ENCODE measurements around the gene ACAP3. TPM values are rescaled to one million over a fixed set of nuclear protein-coding genes. Genes with fewer than 3 reads are reported as not detected.
A peak's percentile ranks its signal among the peaks of the same experiment; 100 is the strongest.

ACAP3 gene
- total RNA-seq, 2 experiments from 2014 or later = 17.5 to 24.3 TPM

GRCh38 chr1:1348420-1349255 lies 40.9 kb upstream of the ACAP3 start:
- H3K27ac Mint-ChIP-seq = no peak overlapping the region
- H3K36me3 Mint-ChIP-seq (ENCODE audit: low read depth) = no peaks in the 10 kb centered on the region
- intact Hi-C loops (cut with DNase I, micrococcal nuclease) = loop anchor here in 1 of 2 experiments (1.0 to 2.0 kb wide), 12 partner anchors 24 to 289 kb away; partner anchors contain the start of genes ATAD3B, AURKAIP1, B3GALT6 and C1orf159
- H3K9me3 Mint-ChIP-seq (ENCODE audit: low read depth) = no peaks in the 10 kb centered on the region
- DNase-seq (no peak), ATAC-seq (peak; percentile 31)
- peaks cover 8% of the 10 kb centered on the region for H3K27me3 Mint-ChIP-seq
- ChIA-PET CTCF (interaction anchor here (0.5 to 1.9 kb wide), 2 partner anchors 23 to 473 kb away, joined by 3 to 10 read pairs; no protein-coding TSS in a partner anchor), POLR2A (interaction anchor here (0.5 to 0.7 kb wide), 3 partner anchors 34 to 533 kb away, joined by 3 to 5 read pairs (median 3); no protein-coding TSS in a partner anchor)
- peaks cover 23% of the 10 kb centered on the region for H3K4me1 Mint-ChIP-seq
- H3K4me3 Mint-ChIP-seq = peak overlapping the region; percentile 74

DNA sequence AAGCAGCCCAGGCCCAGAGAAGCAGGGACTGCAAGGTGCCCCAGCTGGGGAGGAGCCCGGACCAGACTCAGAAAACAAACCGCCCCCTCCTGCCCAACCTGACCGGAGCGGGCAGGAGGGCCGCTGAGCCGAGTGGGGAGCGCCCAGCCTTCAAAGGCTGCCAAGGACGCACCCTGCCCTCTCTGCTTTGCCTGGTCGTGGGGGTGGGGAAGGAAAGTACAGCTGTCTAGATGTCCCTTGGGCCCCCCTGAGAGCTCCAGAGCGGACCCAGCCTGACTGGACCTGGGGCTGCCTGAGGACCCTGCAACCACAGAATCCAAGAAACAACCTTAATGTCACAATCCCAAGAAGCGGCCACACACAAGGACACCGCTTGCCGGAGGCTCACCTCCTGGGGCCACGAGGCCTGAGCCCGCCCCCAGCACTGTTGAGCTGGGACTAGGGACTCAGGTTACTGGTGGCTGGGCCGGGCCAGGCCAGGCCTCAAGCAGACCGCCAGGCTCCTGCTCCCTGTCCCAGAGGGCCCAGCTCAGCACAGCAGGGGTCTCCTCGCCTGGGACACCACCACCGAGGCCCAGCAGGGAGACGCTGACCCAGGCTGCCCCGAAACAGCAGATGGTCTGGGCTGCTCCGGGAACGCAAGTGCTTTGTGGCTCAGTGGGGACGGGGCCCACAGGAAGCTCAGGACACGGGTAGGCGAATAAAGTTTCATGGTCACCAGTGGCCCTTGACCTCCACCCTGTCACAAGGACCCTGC lies 40.1 kb upstream of the ACAP3 start:
- no peak overlapping the region for H3K27ac Mint-ChIP-seq
- H3K36me3 Mint-ChIP-seq (ENCODE audit: low read depth) = no peaks in the 10 kb centered on the region
- peak overlapping the region; percentile 74 for H3K4me3 Mint-ChIP-seq
- intact Hi-C loops (cut with DNase I, micrococcal nuclease) = loop anchor here in 1 of 2 experiments (2.0 kb wide), 2 partner anchors 75 to 87 kb away; partner anchors contain the start of genes UBE2J2 and VWA1
- ATAC-seq = no peak
- ChIA-PET POLR2A (interaction anchor here (0.5 to 0.7 kb wide), 3 partner anchors 33 to 534 kb away, joined by 3 to 5 read pairs (median 3); no protein-coding TSS in a partner anchor), CTCF (interaction anchor here (0.5 to 1.9 kb wide), 3 partner anchors 24 to 474 kb away, joined by 3 to 10 read pairs (median 3); no protein-coding TSS in a partner anchor)
- no peak for DNase-seq
- peaks cover 23% of the 10 kb centered on the region for H3K4me1 Mint-ChIP-seq
- H3K9me3 Mint-ChIP-seq (ENCODE audit: low read depth) = no peaks in the 10 kb centered on the region
- H3K27me3 Mint-ChIP-seq = peaks cover 8% of the 10 kb centered on the region

GRCh38 chr1:1347026-1347595 lies 39.4 kb upstream of the ACAP3 start:
- Mint-ChIP-seq H3K4me3 (peak overlapping the region; percentile 74), H3K27me3 (peaks cover 1% of the 10 kb centered on the region), H3K27ac (no peak overlapping the region), H3K4me1 (peaks cover 20% of the 10 kb centered on the region), H3K36me3 (ENCODE audit: low read depth) (no peaks in the 10 kb centered on the region), H3K9me3 (ENCODE audit: low read depth) (no peaks in the 10 kb centered on the region)
- POLR2A ChIA-PET = interaction anchor here (0.7 kb wide), 1 partner anchor 16 kb away, joined by 3 read pairs; no protein-coding TSS in a partner anchor
- CTCF ChIA-PET = interaction anchor here (1.9 kb wide), 1 partner anchor 25 kb away, joined by 10 read pairs; no protein-coding TSS in a partner anchor
- intact Hi-C loops (cut with DNase I, micrococcal nuclease) = no loop called here
- ATAC-seq = no peak
- DNase-seq = no peak

DNA sequence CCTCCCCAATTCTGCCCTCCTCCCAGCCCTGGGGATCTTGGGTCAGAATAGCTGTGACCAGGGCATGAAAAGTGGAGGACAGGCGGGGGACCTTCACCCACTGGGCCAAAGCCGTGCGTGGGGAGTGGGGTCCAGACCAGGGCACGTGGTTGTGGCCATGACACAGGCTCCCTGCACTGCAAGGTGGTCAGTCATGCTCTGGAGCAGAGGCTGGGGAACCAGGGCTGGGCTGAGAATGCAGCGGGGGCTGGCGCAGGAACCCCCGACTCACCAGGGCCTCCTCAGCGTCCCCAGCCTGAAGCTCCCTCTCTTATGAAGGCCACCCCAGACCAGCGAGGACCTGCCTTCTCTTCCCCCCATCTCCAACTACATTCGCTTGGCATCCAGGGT lies 38.8 kb upstream of the ACAP3 start:
- H3K4me3 Mint-ChIP-seq = no peak overlapping the region
- H3K4me1 Mint-ChIP-seq = peaks cover 20% of the 10 kb centered on the region
- intact Hi-C loops (cut with DNase I, micrococcal nuclease) = no loop called here
- DNase-seq (no peak), ATAC-seq (no peak)
- no peak overlapping the region for H3K27ac Mint-ChIP-seq
- ChIA-PET CTCF (interaction anchor here (1.9 kb wide), 1 partner anchor 25 kb away, joined by 10 read pairs; no protein-coding TSS in a partner anchor), POLR2A (interaction anchor here (0.7 kb wide), 1 partner anchor 15 kb away, joined by 3 read pairs; no protein-coding TSS in a partner anchor)
- H3K9me3 Mint-ChIP-seq (ENCODE audit: low read depth) = no peaks in the 10 kb centered on the region
- no peaks in the 10 kb centered on the region for H3K27me3 Mint-ChIP-seq
- peaks cover under 1% of the 10 kb centered on the region for H3K36me3 Mint-ChIP-seq (ENCODE audit: low read depth)

GRCh38 chr1:1345860-1346500 lies 38.2 kb upstream of the ACAP3 start:
- Mint-ChIP-seq H3K36me3 (ENCODE audit: low read depth) (peaks cover 6% of the 10 kb centered on the region), H3K27ac (no peak overlapping the region), H3K4me1 (peaks cover 20% of the 10 kb centered on the region), H3K27me3 (no peaks in the 10 kb centered on the region), H3K4me3 (no peak overlapping the region), H3K9me3 (ENCODE audit: low read depth) (no peaks in the 10 kb centered on the region)
- intact Hi-C loops (cut with DNase I, micrococcal nuclease) = no loop called here
- no peak for ATAC-seq
- no peak for DNase-seq
- ChIA-PET POLR2A (interaction anchor here (0.7 kb wide), 1 partner anchor 14 kb away, joined by 3 read pairs; no protein-coding TSS in a partner anchor), CTCF (no interaction called here)

GRCh38 chr1:1345384-1345783 lies 37.7 kb upstream of the ACAP3 start:
- H3K27me3 Mint-ChIP-seq = no peaks in the 10 kb centered on the region
- ChIA-PET POLR2A (no interaction called here), CTCF (no interaction called here)
- no peaks in the 10 kb centered on the region for H3K9me3 Mint-ChIP-seq (ENCODE audit: low read depth)
- ATAC-seq = no peak
- no peak overlapping the region for H3K27ac Mint-ChIP-seq
- no peak for DNase-seq
- H3K4me3 Mint-ChIP-seq = no peak overlapping the region
- peaks cover 20% of the 10 kb centered on the region for H3K4me1 Mint-ChIP-seq
- intact Hi-C loops (cut with DNase I, micrococcal nuclease) = no loop called here
- H3K36me3 Mint-ChIP-seq (ENCODE audit: low read depth) = peaks cover 11% of the 10 kb centered on the region

GRCh38 chr1:1344655-1345361 lies 37.1 kb upstream of the ACAP3 start:
- CTCF ChIA-PET = no interaction called here
- ATAC-seq (peak; percentile 69), DNase-seq (peak; percentile 82)
- H3K36me3 Mint-ChIP-seq (ENCODE audit: low read depth) = peaks cover 11% of the 10 kb centered on the region
- H3K4me3 Mint-ChIP-seq = no peak overlapping the region
- peaks cover 20% of the 10 kb centered on the region for H3K4me1 Mint-ChIP-seq
- no peaks in the 10 kb centered on the region for H3K9me3 Mint-ChIP-seq (ENCODE audit: low read depth)
- intact Hi-C loops (cut with DNase I, micrococcal nuclease) = no loop called here
- no peak overlapping the region for H3K27ac Mint-ChIP-seq
- POLR2A ChIA-PET = no interaction called here
- H3K27me3 Mint-ChIP-seq = no peaks in the 10 kb centered on the region

DNA sequence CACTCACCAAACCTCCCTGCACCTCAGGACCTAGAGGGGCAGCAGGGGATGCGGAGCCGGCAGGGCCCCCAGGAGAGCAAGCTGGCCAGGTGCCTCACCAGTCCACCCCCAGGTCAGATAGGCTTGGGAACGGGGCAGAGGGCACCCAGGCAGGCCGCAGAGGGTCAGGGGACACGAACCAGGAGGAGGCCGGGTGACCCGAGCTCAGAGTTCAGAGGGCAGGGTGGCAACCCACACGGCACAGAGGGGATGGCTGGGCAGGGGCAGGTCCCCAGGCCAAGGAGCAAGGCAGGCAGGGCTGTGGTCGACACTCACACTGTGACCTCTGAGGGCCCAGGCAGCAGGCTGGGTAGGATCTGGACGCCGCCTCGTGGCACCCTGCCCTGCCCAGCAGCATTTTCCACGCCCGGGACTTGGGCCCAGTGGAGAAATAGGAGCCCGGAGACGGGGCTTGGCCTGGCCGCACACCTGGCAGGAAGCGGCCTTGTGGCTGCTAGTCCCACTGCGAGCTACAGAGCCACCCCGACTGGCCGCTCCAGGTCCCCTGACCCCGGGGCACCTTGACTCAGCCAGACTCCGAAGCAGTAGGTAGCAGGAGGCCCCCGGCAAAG lies 36.2 kb upstream of the ACAP3 start:
- intact Hi-C loops (cut with DNase I, micrococcal nuclease) = no loop called here
- POLR2A ChIA-PET = no interaction called here
- Mint-ChIP-seq H3K27me3 (no peaks in the 10 kb centered on the region), H3K4me3 (no peak overlapping the region), H3K4me1 (peaks cover 20% of the 10 kb centered on the region), H3K27ac (no peak overlapping the region), H3K9me3 (ENCODE audit: low read depth) (no peaks in the 10 kb centered on the region), H3K36me3 (ENCODE audit: low read depth) (peaks cover 11% of the 10 kb centered on the region)
- ATAC-seq (no peak), DNase-seq (no peak)
- CTCF ChIA-PET = no interaction called here

GRCh38 chr1:1342584-1343115 lies 34.9 kb upstream of the ACAP3 start:
- ATAC-seq = no peak
- intact Hi-C loops (cut with DNase I, micrococcal nuclease) = no loop called here
- POLR2A ChIA-PET = no interaction called here
- peaks cover 11% of the 10 kb centered on the region for H3K36me3 Mint-ChIP-seq (ENCODE audit: low read depth)
- H3K9me3 Mint-ChIP-seq (ENCODE audit: low read depth) = no peaks in the 10 kb centered on the region
- no peak overlapping the region for H3K27ac Mint-ChIP-seq
- H3K27me3 Mint-ChIP-seq = no peaks in the 10 kb centered on the region
- H3K4me1 Mint-ChIP-seq = peaks cover 18% of the 10 kb centered on the region
- H3K4me3 Mint-ChIP-seq = no peak overlapping the region
- DNase-seq = no peak
- CTCF ChIA-PET = no interaction called here

- intact Hi-C loops (cut with DNase I, micrococcal nuclease) = no loop called here
- ChIA-PET CTCF (no interaction called here), POLR2A (no interaction called here)
- no peak for DNase-seq
- H3K9me3 Mint-ChIP-seq (ENCODE audit: low read depth) = no peaks in the 10 kb centered on the region
- peaks cover 13% of the 10 kb centered on the region for H3K4me1 Mint-ChIP-seq
- no peaks in the 10 kb centered on the region for H3K27me3 Mint-ChIP-seq
- H3K27ac Mint-ChIP-seq = no peak overlapping the region
- H3K4me3 Mint-ChIP-seq = no peak overlapping the region
- no peak for ATAC-seq
- H3K36me3 Mint-ChIP-seq (ENCODE audit: low read depth) = peaks cover 11% of the 10 kb centered on the region
Observed at GRCh38 chr1:1342061-1342562, 34.4 kb upstream of the ACAP3 start.

Data from activated CD4-positive, alpha-beta T cell treated with anti-CD3 and anti-CD28 coated beads for 36 hours (primary cell).